Activated naive CD4-positive, alpha-beta T cell treated with anti-CD3 and anti-CD28 coated beads for 36 hours (primary cell): ENCODE data around the gene ASTN2. TPM values are rescaled to one million over a fixed set of nuclear protein-coding genes. Genes with fewer than 3 reads are reported as not detected.
"Not testable (repeated sequence)": the region's sequence is repeated elsewhere in the genome, so short reads cannot be mapped to it uniquely, and the experiment has no call there.

Experiments used
- CTCF ChIA-PET: fragments of 350-600 bp; sonication (Branson Sonifier 250); formaldehyde crosslinking; loops from one replicate; lab custom pipeline; 2021; ENCODE audit warnings: antibody characterized with exemption; lab: Charles Lee
- DNase-seq: peaks from one replicate; pipeline ENCODE4 v3.0.0-alpha.2; 2020
- H3K27ac Mint-ChIP-seq: one replicate; pipeline ENCODE4 v1.8.0; 2021; ENCODE audit warnings: mild to moderate bottlenecking, mixed read lengths
- H3K27me3 Mint-ChIP-seq: one replicate; pipeline ENCODE4 v1.8.0; 2021; ENCODE audit warnings: low read depth, mixed read lengths
- H3K36me3 Mint-ChIP-seq: one replicate; pipeline ENCODE4 v1.8.0; 2021; ENCODE audit warnings: low read depth, mixed read lengths
- H3K4me1 Mint-ChIP-seq: one replicate; pipeline ENCODE4 v1.8.0; 2021; ENCODE audit warnings: low read depth, mixed read lengths
- H3K4me3 Mint-ChIP-seq: one replicate; pipeline ENCODE4 v1.8.0; 2021; ENCODE audit warnings: mild to moderate bottlenecking, moderate library complexity, mixed read lengths
- H3K9me3 Mint-ChIP-seq: one replicate; pipeline ENCODE4 v1.8.0; 2021; ENCODE audit warnings: mixed read lengths
- intact Hi-C: fragments of 100-400 bp; cut with micrococcal nuclease; formaldehyde crosslinking; loops from one replicate; pipeline ENCODE4 v1.15.1; 2023
- total RNA-seq, 2 experiments: library from RNA; stranded (reverse); gene quantifications; one replicate each; pipeline ENCODE4 v1.2.3, GENCODE V29; 2021

Gene ASTN2
- total RNA-seq, 2 experiments from 2014 or later, result 6.0 to 6.6 TPM

- CTCF ChIA-PET, result no interaction called here
- no peak overlapping the region for H3K4me3 Mint-ChIP-seq
- intact Hi-C loops, result no loop called here
- H3K27ac Mint-ChIP-seq, result no peak overlapping the region
- H3K4me1 Mint-ChIP-seq, result no peaks in the 10 kb centered on the region
- peaks cover 4% of the 10 kb centered on the region for H3K9me3 Mint-ChIP-seq
- DNase-seq, result no peak
- H3K36me3 Mint-ChIP-seq, result no peaks in the 10 kb centered on the region
- H3K27me3 Mint-ChIP-seq, result peaks cover 7% of the 10 kb centered on the region
These were observed 480.7 kb downstream of the ASTN2 start for GRCh38 chr9:116934131-116934530.

GRCh38 chr9:116933251-116933650 is 481.6 kb downstream of the ASTN2 start:
- intact Hi-C loops, result no loop called here
- CTCF ChIA-PET, result no interaction called here
- H3K9me3 Mint-ChIP-seq, result peaks cover 4% of the 10 kb centered on the region
- no peak overlapping the region for H3K27ac Mint-ChIP-seq
- peaks cover 7% of the 10 kb centered on the region for H3K27me3 Mint-ChIP-seq
- H3K4me3 Mint-ChIP-seq, result no peak overlapping the region
- no peak for DNase-seq
- no peaks in the 10 kb centered on the region for H3K4me1 Mint-ChIP-seq
- H3K36me3 Mint-ChIP-seq, result no peaks in the 10 kb centered on the region

GRCh38 chr9:116929621-116930020 is 485.2 kb downstream of the ASTN2 start:
- no peak overlapping the region for H3K27ac Mint-ChIP-seq
- no peak overlapping the region for H3K4me3 Mint-ChIP-seq
- H3K27me3 Mint-ChIP-seq, result peaks cover 7% of the 10 kb centered on the region
- CTCF ChIA-PET, result no interaction called here
- H3K9me3 Mint-ChIP-seq, result peaks cover 1% of the 10 kb centered on the region
- DNase-seq, result no peak
- intact Hi-C loops, result no loop called here
- no peaks in the 10 kb centered on the region for H3K4me1 Mint-ChIP-seq
- H3K36me3 Mint-ChIP-seq, result no peaks in the 10 kb centered on the region

GRCh38 chr9:116928884-116929283 is 486.0 kb downstream of the ASTN2 start:
- DNase-seq, result no peak
- intact Hi-C loops, result no loop called here
- CTCF ChIA-PET, result no interaction called here
- H3K27ac Mint-ChIP-seq, result no peak overlapping the region
- H3K9me3 Mint-ChIP-seq, result peaks cover 1% of the 10 kb centered on the region
- H3K4me1 Mint-ChIP-seq, result no peaks in the 10 kb centered on the region
- H3K4me3 Mint-ChIP-seq, result no peak overlapping the region
- H3K36me3 Mint-ChIP-seq, result no peaks in the 10 kb centered on the region
- H3K27me3 Mint-ChIP-seq, result peaks cover 7% of the 10 kb centered on the region

- DNase-seq, result no peak
- intact Hi-C loops, result no loop called here
- peaks cover 7% of the 10 kb centered on the region for H3K27me3 Mint-ChIP-seq
- H3K36me3 Mint-ChIP-seq, result no peaks in the 10 kb centered on the region
- peaks cover 1% of the 10 kb centered on the region for H3K9me3 Mint-ChIP-seq
- no peak overlapping the region for H3K27ac Mint-ChIP-seq
- CTCF ChIA-PET, result no interaction called here
- no peaks in the 10 kb centered on the region for H3K4me1 Mint-ChIP-seq
- H3K4me3 Mint-ChIP-seq, result no peak overlapping the region
These were observed 486.6 kb downstream of the ASTN2 start for GRCh38 chr9:116928289-116928688.

GRCh38 chr9:116927726-116928125 is 487.1 kb downstream of the ASTN2 start:
- no peak overlapping the region for H3K4me3 Mint-ChIP-seq
- DNase-seq, result no peak
- no peak overlapping the region for H3K27ac Mint-ChIP-seq
- no peaks in the 10 kb centered on the region for H3K36me3 Mint-ChIP-seq
- intact Hi-C loops, result no loop called here
- H3K27me3 Mint-ChIP-seq, result peaks cover 7% of the 10 kb centered on the region
- CTCF ChIA-PET, result no interaction called here
- H3K9me3 Mint-ChIP-seq, result peaks cover 1% of the 10 kb centered on the region
- no peaks in the 10 kb centered on the region for H3K4me1 Mint-ChIP-seq

- CTCF ChIA-PET, result no interaction called here
- Mint-ChIP-seq H3K27ac (no peak overlapping the region), H3K36me3 (no peaks in the 10 kb centered on the region), H3K9me3 (peaks cover 1% of the 10 kb centered on the region), H3K4me3 (no peak overlapping the region), H3K27me3 (no peaks in the 10 kb centered on the region), H3K4me1 (no peaks in the 10 kb centered on the region)
- DNase-seq, result no peak
- intact Hi-C loops, result no loop called here
These were observed 489.7 kb downstream of the ASTN2 start for GRCh38 chr9:116925121-116925520.

GRCh38 chr9:116924462-116925110 is 490.3 kb downstream of the ASTN2 start:
- Mint-ChIP-seq H3K36me3 (no peaks in the 10 kb centered on the region), H3K4me3 (no peak overlapping the region), H3K4me1 (no peaks in the 10 kb centered on the region), H3K27me3 (no peaks in the 10 kb centered on the region), H3K9me3 (peaks cover 1% of the 10 kb centered on the region), H3K27ac (no peak overlapping the region)
- DNase-seq, result no peak
- intact Hi-C loops, result no loop called here
- CTCF ChIA-PET, result no interaction called here

- peaks cover 12% of the 10 kb centered on the region for H3K27me3 Mint-ChIP-seq
- H3K9me3 Mint-ChIP-seq, intact Hi-C loops, H3K4me1 Mint-ChIP-seq, CTCF ChIA-PET, H3K27ac Mint-ChIP-seq, H3K36me3 Mint-ChIP-seq, H3K4me3 Mint-ChIP-seq, DNase-seq: not testable (repeated sequence)
These were observed 496.9 kb downstream of the ASTN2 start for GRCh38 chr9:116917895-116918508.

- Mint-ChIP-seq H3K36me3 (no peaks in the 10 kb centered on the region), H3K4me3 (no peak overlapping the region), H3K9me3 (no peaks in the 10 kb centered on the region), H3K27ac (no peak overlapping the region), H3K4me1 (no peaks in the 10 kb centered on the region), H3K27me3 (peaks cover 13% of the 10 kb centered on the region)
- intact Hi-C loops, result no loop called here
- CTCF ChIA-PET, result no interaction called here
- DNase-seq, result no peak
These were observed 501.3 kb downstream of the ASTN2 start for GRCh38 chr9:116913536-116913935.

- Mint-ChIP-seq H3K4me1 (no peaks in the 10 kb centered on the region), H3K4me3 (no peak overlapping the region), H3K36me3 (no peaks in the 10 kb centered on the region), H3K27ac (no peak overlapping the region), H3K9me3 (no peaks in the 10 kb centered on the region), H3K27me3 (peaks cover 6% of the 10 kb centered on the region)
- intact Hi-C loops, result no loop called here
- CTCF ChIA-PET, result no interaction called here
- no peak for DNase-seq
These were observed 504.7 kb downstream of the ASTN2 start for GRCh38 chr9:116910201-116910600.

GRCh38 chr9:116907989-116908388 is 506.9 kb downstream of the ASTN2 start:
- H3K9me3 Mint-ChIP-seq, result peaks cover 3% of the 10 kb centered on the region

GRCh38 chr9:116905171-116905588 is 509.7 kb downstream of the ASTN2 start:
- peaks cover 5% of the 10 kb centered on the region for H3K27me3 Mint-ChIP-seq
- H3K9me3 Mint-ChIP-seq, result peaks cover 11% of the 10 kb centered on the region
- no peak overlapping the region for H3K4me3 Mint-ChIP-seq
- CTCF ChIA-PET, result no interaction called here
- no peak overlapping the region for H3K27ac Mint-ChIP-seq
- DNase-seq, result no peak
- no peaks in the 10 kb centered on the region for H3K4me1 Mint-ChIP-seq
- H3K36me3 Mint-ChIP-seq, result no peaks in the 10 kb centered on the region
- intact Hi-C loops, result no loop called here

More at GRCh38 chr9:116907989-116908388, 506.9 kb downstream of the ASTN2 start:
- H3K4me1 Mint-ChIP-seq, result no peaks in the 10 kb centered on the region
- no peak for DNase-seq
- intact Hi-C loops, result no loop called here
- H3K27me3 Mint-ChIP-seq, result peaks cover 3% of the 10 kb centered on the region
- H3K4me3 Mint-ChIP-seq, result no peak overlapping the region
- H3K36me3 Mint-ChIP-seq, result no peaks in the 10 kb centered on the region
- no peak overlapping the region for H3K27ac Mint-ChIP-seq
- CTCF ChIA-PET, result no interaction called here
